GM12878 (cell line): ENCODE measurements around the gene GNAL. TPM values are rescaled to one million over a fixed set of nuclear protein-coding genes. Genes with fewer than 3 reads are reported as not detected.

ENCODE experiments used
- ATAC-seq: fragments of 200-7000 bp; cut with Tn5 transposase; 3 replicates; pipeline ENCODE4 v1.9.1; 2020; ENCODE audit warnings: mild to moderate bottlenecking, moderate library complexity
- BruUV-seq: library from RNA; stranded (reverse); fragments of 400-500 nt; replicated peaks from 2 replicates; lab custom pipeline; 2021; lab: Mats Ljungman, UMichigan
- CTCF ChIA-PET: fragments of 300-600 bp; sonication (Branson Sonifier 250); formaldehyde crosslinking; extraction: SDS; loops from one replicate; lab custom pipeline; 2021; ENCODE audit warnings: inconsistent platforms; lab: Yijun Ruan, JAX
- POLR2A ChIA-PET: fragments of 350-600 bp; formaldehyde crosslinking; extraction: SDS; loops from one replicate; lab custom pipeline; 2021; ENCODE audit warnings: inconsistent platforms; lab: Charles Lee
- RAD21 ChIA-PET: fragments of 300-600 bp; sonication (Branson Sonifier 250); formaldehyde crosslinking; loops from one replicate; lab custom pipeline; 2023; ENCODE audit warnings: antibody characterized with exemption; ENCODE audit not compliant: unreplicated experiment; lab: Charles Lee
- SMC1A ChIA-PET: fragments of 300-600 bp; sonication (Branson Sonifier 250); formaldehyde crosslinking; loops from one replicate; lab custom pipeline; 2023; ENCODE audit not compliant: unreplicated experiment, uncharacterized antibody; lab: Charles Lee
- DNase-seq: peaks from one replicate; pipeline ENCODE4 v3.0.0-alpha.2; 2011; ENCODE audit warnings: low read depth, low spot score
- FAIRE-seq: peaks from 3 replicates; lab custom pipeline; 2011; peaks lifted over from hg19 to GRCh38; lab: Jason Lieb, UNC
- H2AFZ ChIP-seq: 2 replicates; pipeline ENCODE4 v1.6.0; 2011; ENCODE audit warnings: low read depth, low read length, control low read depth; ENCODE audit not compliant: control insufficient read depth
- H3K27ac ChIP-seq: 2 replicates; pipeline ENCODE4 v1.5.1; 2011; ENCODE audit warnings: control low read depth; ENCODE audit not compliant: control insufficient read depth, insufficient read depth
- H3K27me3 ChIP-seq, 2 experiments: replicated peaks in 1 of 2; 2 replicates each; pipeline versions ENCODE4 v1.6.0 to v1.6.1; 2011; ENCODE audit warnings: low read length in 1 of 2; ENCODE audit not compliant: control insufficient read depth in 2 of 2, insufficient read depth in 2 of 2
- H3K36me3 ChIP-seq, 2 experiments: 2 replicates each; pipeline ENCODE4 v1.5.1; 2011; ENCODE audit warnings: low read length in 1 of 2; ENCODE audit not compliant: control insufficient read depth in 2 of 2, insufficient read depth in 2 of 2
- H3K4me1 ChIP-seq: 2 replicates; pipeline ENCODE4 v1.6.1; 2011; ENCODE audit warnings: mild to moderate bottlenecking, low read length, moderate library complexity, mixed read lengths; ENCODE audit not compliant: control insufficient read depth, insufficient read depth
- H3K4me2 ChIP-seq: 2 replicates; pipeline ENCODE4 v1.6.0; 2011; ENCODE audit warnings: control low read depth; ENCODE audit not compliant: control insufficient read depth, insufficient read depth
- H3K4me3 ChIP-seq: fragments of 200-600 bp; sonication (generic); 2 replicates; pipeline ENCODE4 v1.5.1; 2016
- H3K79me2 ChIP-seq: 2 replicates; pipeline ENCODE4 v1.6.0; 2011; ENCODE audit warnings: low read length; ENCODE audit not compliant: control insufficient read depth, insufficient read depth
- H3K9ac ChIP-seq: 2 replicates; pipeline ENCODE4 v1.8.0; 2011; ENCODE audit warnings: low read length, control low read depth, mixed read lengths; ENCODE audit not compliant: control insufficient read depth, insufficient read depth
- H3K9me3 ChIP-seq: replicated peaks from 3 replicates; pipeline ENCODE4 v1.5.1; 2011; ENCODE audit warnings: mild to moderate bottlenecking, low read length; ENCODE audit not compliant: control insufficient read depth, insufficient read depth
- H4K20me1 ChIP-seq: 2 replicates; pipeline ENCODE4 v1.6.0; 2011; ENCODE audit not compliant: control insufficient read depth, insufficient read depth
- BACH1 ChIP-seq: fragments of 450-650 bp; IDR thresholded peaks from 2 replicates; pipeline ENCODE4 v1.6.1; 2017; ENCODE audit warnings: mild to moderate bottlenecking, borderline replicate concordance
- DPF2 ChIP-seq: fragments of 450-650 bp; IDR thresholded peaks from 2 replicates; pipeline ENCODE4 v1.6.1; 2017; ENCODE audit warnings: mild to moderate bottlenecking
- ETV6 ChIP-seq, 2 experiments: fragments of 450-650 bp in 1 of 2; IDR thresholded peaks in 1 of 2; conservative IDR thresholded peaks in 1 of 2; 2 replicates each; pipeline ENCODE4 v1.6.1; 2014; ENCODE audit warnings: antibody characterized with exemption in 1 of 2, borderline replicate concordance in 1 of 2, low read depth in 1 of 2, mild to moderate bottlenecking in 1 of 2, moderate library complexity in 1 of 2
- HDAC6 ChIP-seq: fragments of 200-600 bp; sonication (generic); IDR thresholded peaks from one replicate; pipeline ENCODE4 v1.8.0; 2017; ENCODE audit warnings: antibody characterized with exemption; ENCODE audit not compliant: unreplicated experiment
- IKZF1 ChIP-seq: fragments of 450-650 bp; conservative IDR thresholded peaks from 2 replicates; pipeline ENCODE4 v1.6.1; 2017; ENCODE audit warnings: antibody characterized with exemption, mild to moderate bottlenecking
- IKZF2 ChIP-seq, 2 experiments: fragments of 450-650 bp; IDR thresholded peaks; 2 replicates each; pipeline ENCODE4 v1.6.1; 2017; ENCODE audit warnings: mild to moderate bottlenecking in 2 of 2, moderate library complexity in 2 of 2
- IRF3 ChIP-seq: fragments of 450-650 bp; IDR thresholded peaks from 2 replicates; pipeline ENCODE4 v1.6.1; 2014; ENCODE audit warnings: mild to moderate bottlenecking
- LARP7 ChIP-seq: fragments of 450-650 bp; IDR thresholded peaks from 2 replicates; pipeline ENCODE4 v1.6.1; 2017; ENCODE audit warnings: mild to moderate bottlenecking
- MEF2A ChIP-seq: IDR thresholded peaks from 2 replicates; pipeline ENCODE4 v1.6.1; 2011; ENCODE audit warnings: low read depth, mild to moderate bottlenecking, low read length, moderate library complexity; ENCODE audit not compliant: insufficient read depth
- NFIC ChIP-seq: IDR thresholded peaks from 2 replicates; pipeline ENCODE4 v1.6.1; 2012; ENCODE audit warnings: low read depth, mild to moderate bottlenecking, inconsistent platforms, low read length, moderate library complexity
- NFXL1 ChIP-seq: fragments of 450-650 bp; IDR thresholded peaks from 2 replicates; pipeline ENCODE4 v1.6.1; 2017; ENCODE audit warnings: antibody characterized with exemption, mild to moderate bottlenecking, borderline replicate concordance
- NFYB ChIP-seq: IDR thresholded peaks from 2 replicates; pipeline ENCODE4 v1.6.1; 2011; ENCODE audit warnings: low read depth, mild to moderate bottlenecking, low read length, improper control_type of control experiment, moderate library complexity; ENCODE audit not compliant: insufficient read depth
- PML ChIP-seq: IDR thresholded peaks from 2 replicates; pipeline ENCODE4 v1.6.1; 2012; ENCODE audit warnings: low read length, inconsistent platforms
- POLR2AphosphoS5 ChIP-seq: IDR thresholded peaks from 2 replicates; pipeline ENCODE4 v1.6.1; 2011; ENCODE audit warnings: mild to moderate bottlenecking, low read length, inconsistent platforms
- RELA ChIP-seq: fragments of 450-650 bp; IDR thresholded peaks from 2 replicates; pipeline ENCODE4 v1.8.0; 2014; ENCODE audit warnings: borderline replicate concordance; ENCODE audit not compliant: partially characterized antibody
- RUNX3 ChIP-seq: IDR thresholded peaks from 2 replicates; pipeline ENCODE4 v1.6.1; 2012; ENCODE audit warnings: low read length, inconsistent platforms
- YY1 ChIP-seq: IDR thresholded peaks from 2 replicates; pipeline ENCODE4 v1.6.1; 2011; ENCODE audit warnings: low read depth, mild to moderate bottlenecking, low read length
- ZBTB11 ChIP-seq: fragments of 450-650 bp; formaldehyde crosslinking; IDR thresholded peaks from 2 replicates; pipeline ENCODE4 v1.5.0; 2022; ENCODE audit warnings: mild to moderate bottlenecking, missing genetic modification characterization
- ZNF217 ChIP-seq: fragments of 450-650 bp; IDR thresholded peaks from 2 replicates; pipeline ENCODE4 v1.6.1; 2017; ENCODE audit warnings: antibody characterized with exemption, mild to moderate bottlenecking
- ZNF622 ChIP-seq: fragments of 450-650 bp; IDR thresholded peaks from 2 replicates; pipeline ENCODE4 v1.6.1; 2017; ENCODE audit warnings: mild to moderate bottlenecking, inconsistent platforms
- WGBS: methylation state at CpG from one replicate; pipeline ENCODE4 v1.1.6; 2016; ENCODE audit warnings: low lambda C conversion rate; ENCODE audit not compliant: insufficient replicate concordance, insufficient coverage; ENCODE audit errors: missing lambda C conversion rate; 5-methylcytosine and 5-hydroxymethylcytosine counted together
- in situ Hi-C: fragments of 300-500 bp; cut with MboI; formaldehyde crosslinking; loops from 9 replicates; pipeline ENCODE4 v1.14.3; 2018; ENCODE audit warnings: mixed read lengths
- intact Hi-C: fragments of 100-400 bp; cut with micrococcal nuclease; formaldehyde crosslinking; loops from one replicate; pipeline ENCODE4 v1.14.2; 2022; ENCODE audit not compliant: unreplicated experiment
- polyA plus RNA-seq, 11 experiments: library from polyadenylated mRNA; depleted of rRNA in 4 of 11; unstranded in 6 of 11; stranded (reverse) in 5 of 11; fragments of >200 nt; fragmentation: Nextera tagmentation in 4 of 11; fragmentation: Illumina TruSeq in 1 of 11; extraction: Ambion mirVana in 4 of 11; extraction: Trizol in 1 of 11; gene quantifications; 1 replicate in 1 of 11; 2 replicates in 10 of 11; pipeline versions ENCODE4 v1.2.1 to v1.2.3, GENCODE V29; 2011 to 2016; ENCODE audit warnings: inconsistent platforms in 2 of 11, missing spikeins in 2 of 11, low read depth in 1 of 11
- total RNA-seq, 4 experiments: library from RNA; depleted of rRNA in 3 of 4; stranded (reverse); fragments of >200 nt in 3 of 4; fragmentation: Illumina TruSeq in 1 of 4; extraction: Trizol in 1 of 4; gene quantifications; 2 replicates each; pipeline versions ENCODE4 v1.2.1 to v1.2.3, GENCODE V29; 2013 to 2021

The GNAL gene
- total and polyA plus RNA-seq, 10 of the 15 experiments (the other 5 are each of a cell fraction or from before 2014, with no cell fraction given), result 0.02 to 0.39 (median 0.05) TPM; not detected in 5

- TF ChIP-seq IRF3, result no peak
- TF ChIP-seq BACH1, result no peak
- TF ChIP-seq IKZF2 (IDR thresholded peaks at IDR 0.05), result no peak
- no peak for TF ChIP-seq HDAC6
- TF ChIP-seq ZNF217, result no peak
- no peak for TF ChIP-seq DPF2
- TF ChIP-seq RELA, result no peak
- TF ChIP-seq RUNX3, result no peak
- no peak for TF ChIP-seq LARP7
- TF ChIP-seq ZNF622, result no peak
- TF ChIP-seq YY1, result no peak
- no peak for TF ChIP-seq MEF2A
- TF ChIP-seq PML, result no peak
- TF ChIP-seq NFYB, result no peak
- TF ChIP-seq ETV6 (conservative IDR thresholded peaks at IDR 0.05 in 1 of 2, IDR thresholded peaks at IDR 0.05 in 1 of 2; ENCODE audit: borderline replicate concordance in 1 of 2, low read depth in 1 of 2), result no peak
Observed at GRCh38 chr18:11747731-11748130, 58.7 kb downstream of the GNAL start (continued).

- Histone ChIP-seq H2AFZ (no peak overlapping the region), H3K4me3 (no peak overlapping the region), H3K9ac (no peak overlapping the region), H3K27me3 (peaks cover 2 to 6% of the 10 kb centered on the region in 2 experiments; a peak in 3 of 4 replicates), H4K20me1 (no peaks in the 10 kb centered on the region), H3K4me2 (no peak overlapping the region), H3K79me2 (no peaks in the 10 kb centered on the region), H3K4me1 (no peaks in the 10 kb centered on the region), H3K36me3 (no peaks in the 10 kb centered on the region), H3K27ac (no peak overlapping the region), H3K9me3 (no peaks in the 10 kb centered on the region; the same call in 2 of the 3 replicates)
- DNase-seq (no peak), FAIRE-seq (no peak), ATAC-seq (no peak)
- intact Hi-C loops (no loop called here), in situ Hi-C loops (no loop called here)
- SMC1A ChIA-PET, result interaction anchor here (1.2 kb wide), 1 partner anchor 9 kb away, joined by 3 read pairs; no protein-coding TSS in a partner anchor
- BruUV-seq, result no TSS peak
- 64% methylated on average over 8 of the region's 8 CpGs for WGBS
- CTCF ChIA-PET, result interaction anchor here (1.0 to 1.2 kb wide), 2 partner anchors 9 to 16 kb away, joined by 3 read pairs; no protein-coding TSS in a partner anchor
- RAD21 ChIA-PET, result no interaction called here
- POLR2A ChIA-PET, result no interaction called here
- no peak for TF ChIP-seq NFIC
- no peak for TF ChIP-seq NFXL1
- TF ChIP-seq POLR2AphosphoS5, result no peak
- TF ChIP-seq IKZF1, result no peak
- no peak for TF ChIP-seq IRF3
- no peak for TF ChIP-seq ZBTB11 (CRISPR knock-in tag)
Observed at GRCh38 chr18:11749305-11749704, 60.2 kb downstream of the GNAL start.
